OCI-LY1 (cell line): ENCODE results near the gene SPSB1.
"Not testable (repeated sequence)": the region's sequence is repeated elsewhere in the genome, so short reads cannot be mapped to it uniquely, and the experiment has no call there.

Experiments
- H2AFZ ChIP-seq: fragments of 200-600 bp; sonication (generic), shearing (Covaris generic); 2 replicates; pipeline ENCODE4 v1.6.0; 2014; ENCODE audit warnings: antibody characterized with exemption, mild to moderate bottlenecking, low read length
- H3F3A ChIP-seq: fragments of 200-600 bp; sonication (generic), shearing (Covaris generic); 2 replicates; pipeline ENCODE4 v1.6.0; 2014; ENCODE audit warnings: mild to moderate bottlenecking, antibody characterized with exemption, low read length, moderate library complexity; ENCODE audit not compliant: insufficient read depth
- H3K27ac ChIP-seq: fragments of 200-600 bp; sonication (generic); 2 replicates; pipeline ENCODE4 v1.5.1; 2014; ENCODE audit warnings: low read length, mixed run types, mild to moderate bottlenecking, low read depth; ENCODE audit not compliant: poor library complexity, severe bottlenecking
- H3K27me3 ChIP-seq: fragments of 200-600 bp; sonication (generic); 2 replicates; pipeline ENCODE4 v1.6.0; 2014; ENCODE audit warnings: antibody characterized with exemption, mild to moderate bottlenecking, low read length, moderate library complexity; ENCODE audit not compliant: insufficient read depth
- H3K36me3 ChIP-seq: fragments of 200-600 bp; sonication (generic); 2 replicates; pipeline ENCODE4 v1.6.1; 2014; ENCODE audit warnings: mild to moderate bottlenecking, antibody characterized with exemption, low read length, moderate library complexity, mixed read lengths; ENCODE audit not compliant: insufficient read depth
- H3K4me1 ChIP-seq: fragments of 200-600 bp; sonication (generic); 2 replicates; pipeline ENCODE4 v1.5.1; 2014; ENCODE audit warnings: mild to moderate bottlenecking, low read length, moderate library complexity; ENCODE audit not compliant: insufficient read depth, severe bottlenecking
- H3K4me2 ChIP-seq: fragments of 200-600 bp; sonication (generic), shearing (Covaris generic); 2 replicates; pipeline ENCODE4 v1.6.1; 2014; ENCODE audit warnings: low read length
- H3K4me3 ChIP-seq: fragments of 200-600 bp; sonication (generic); 2 replicates; pipeline ENCODE4 v1.5.1; 2014; ENCODE audit warnings: low read length, low read depth, mild to moderate bottlenecking, mixed read lengths; ENCODE audit not compliant: poor library complexity, severe bottlenecking
- H3K79me2 ChIP-seq: fragments of 200-600 bp; shearing (Covaris generic); 2 replicates; pipeline ENCODE4 v1.6.1; 2016; ENCODE audit warnings: mixed run types, low read length, mixed read lengths; ENCODE audit not compliant: insufficient read depth
- H3K9ac ChIP-seq: fragments of 200-600 bp; sonication (generic), shearing (Covaris generic); 2 replicates; pipeline ENCODE4 v1.6.1; 2014; ENCODE audit warnings: mild to moderate bottlenecking, low read length, mixed read lengths
- H3K9me2 ChIP-seq: fragments of 200-600 bp; sonication (generic), shearing (Covaris generic); 2 replicates; pipeline ENCODE4 v1.6.1; 2014; ENCODE audit warnings: low read depth, mild to moderate bottlenecking, low read length, mixed read lengths
- H3K9me3 ChIP-seq: fragments of 200-600 bp; shearing (Covaris generic); 2 replicates; pipeline ENCODE4 v1.6.1; 2014; ENCODE audit warnings: low read length, mixed read lengths
- H4K20me1 ChIP-seq: fragments of 200-600 bp; sonication (generic), shearing (Covaris generic); 2 replicates; pipeline ENCODE4 v1.6.0; 2016; ENCODE audit warnings: mild to moderate bottlenecking, low read length; ENCODE audit not compliant: insufficient read depth
- CTCF ChIP-seq: fragments of 200-600 bp; sonication (generic), shearing (Covaris generic); IDR thresholded peaks from 2 replicates; pipeline ENCODE4 v1.5.1; 2017; ENCODE audit warnings: mild to moderate bottlenecking, antibody characterized with exemption, low read length, moderate library complexity, mixed read lengths
- EZH2 ChIP-seq: fragments of 200-600 bp; sonication (generic), shearing (Covaris generic); IDR thresholded peaks from 2 replicates; pipeline ENCODE4 v1.8.0; 2017; ENCODE audit warnings: borderline replicate concordance, mixed run types, mild to moderate bottlenecking, antibody characterized with exemption, low read length, moderate library complexity, mixed read lengths

SPSB1 gene

GRCh38 chr1:9382643-9383491 lies 90.2 kb downstream of the SPSB1 start:
- no peaks in the 10 kb centered on the region for H3K4me1 ChIP-seq
- peaks cover 32% of the 10 kb centered on the region for H3K27me3 ChIP-seq
- TF ChIP-seq EZH2 (no peak), CTCF (no peak)
- no peak overlapping the region for H3K9ac ChIP-seq
- no peaks in the 10 kb centered on the region for H3K9me2 ChIP-seq
- no peaks in the 10 kb centered on the region for H3K9me3 ChIP-seq
- H3K4me2 ChIP-seq, result no peak overlapping the region
- H3K27ac ChIP-seq, result no peak overlapping the region
- H2AFZ ChIP-seq, result no peak overlapping the region
- no peak overlapping the region for H3K4me3 ChIP-seq
- H4K20me1 ChIP-seq, result no peaks in the 10 kb centered on the region
- H3K79me2 ChIP-seq, result no peaks in the 10 kb centered on the region
- no peaks in the 10 kb centered on the region for H3K36me3 ChIP-seq
- no peaks in the 10 kb centered on the region for H3F3A ChIP-seq

- Histone ChIP-seq H2AFZ (no peak overlapping the region), H3K4me3 (no peak overlapping the region), H3F3A (no peaks in the 10 kb centered on the region), H3K36me3 (no peaks in the 10 kb centered on the region), H3K79me2 (no peaks in the 10 kb centered on the region), H3K4me1 (no peaks in the 10 kb centered on the region), H3K4me2 (no peak overlapping the region), H3K27me3 (peaks cover 32% of the 10 kb centered on the region), H4K20me1 (no peaks in the 10 kb centered on the region), H3K27ac (no peak overlapping the region), H3K9ac (no peak overlapping the region), H3K9me3 (no peaks in the 10 kb centered on the region), H3K9me2 (no peaks in the 10 kb centered on the region)
- TF ChIP-seq EZH2, result no peak
- TF ChIP-seq CTCF, result no peak
Observed at GRCh38 chr1:9384128-9384527, 91.4 kb downstream of the SPSB1 start.

GRCh38 chr1:9384751-9385245 lies 92.1 kb downstream of the SPSB1 start:
- H3K4me2 ChIP-seq, result no peak overlapping the region
- H3F3A ChIP-seq, result no peaks in the 10 kb centered on the region
- H3K9me3 ChIP-seq, result no peaks in the 10 kb centered on the region

GRCh38 chr1:9385392-9385791 lies 92.7 kb downstream of the SPSB1 start:
- H3K4me3 ChIP-seq, H3K4me1 ChIP-seq, H3K27ac ChIP-seq, H3K79me2 ChIP-seq, H3K9me2 ChIP-seq, H4K20me1 ChIP-seq, H3F3A ChIP-seq, H3K9me3 ChIP-seq, H3K9ac ChIP-seq, H2AFZ ChIP-seq, H3K4me2 ChIP-seq, H3K36me3 ChIP-seq: not testable (repeated sequence)
- H3K27me3 ChIP-seq, result peaks cover 30% of the 10 kb centered on the region

More at GRCh38 chr1:9384751-9385245, 92.1 kb downstream of the SPSB1 start:
- Histone ChIP-seq H3K4me1 (no peaks in the 10 kb centered on the region), H3K36me3 (no peaks in the 10 kb centered on the region), H3K27me3 (peaks cover 32% of the 10 kb centered on the region), H3K4me3 (no peak overlapping the region), H3K79me2 (no peaks in the 10 kb centered on the region), H3K27ac (no peak overlapping the region), H4K20me1 (no peaks in the 10 kb centered on the region), H3K9ac (no peak overlapping the region), H2AFZ (no peak overlapping the region), H3K9me2 (no peaks in the 10 kb centered on the region)
- TF ChIP-seq EZH2 (no peak), CTCF (no peak)
